Ascending aorta (tissue), 2 donors: ENCODE measurements around the gene PHF12. TPM values are rescaled to one million over a fixed set of nuclear protein-coding genes. Genes with fewer than 3 reads are reported as not detected.

Experiments used
- DNase-seq, 2 donors: peaks; one replicate each; pipeline ENCODE4 v3.0.0-alpha.2; 2019; ENCODE audit warnings: low spot score in 2 of 2
- H3K27ac ChIP-seq, 2 donors: fragments of 200-600 bp; sonication (generic); one replicate each; pipeline ENCODE4 v1.5.1; 2016 to 2017; ENCODE audit warnings: mild to moderate bottlenecking in 1 of 2
- H3K27me3 ChIP-seq: fragments of 200-600 bp; sonication (generic); one replicate; pipeline ENCODE4 v1.5.1; 2017
- H3K36me3 ChIP-seq, 2 donors: fragments of 200-600 bp; sonication (generic); one replicate each; pipeline ENCODE4 v1.5.1; 2016
- H3K4me1 ChIP-seq, 2 donors: fragments of 200-600 bp; sonication (generic); one replicate each; pipeline ENCODE4 v1.5.1; 2016 to 2017; ENCODE audit warnings: mild to moderate bottlenecking in 1 of 2
- H3K4me3 ChIP-seq, 2 donors: fragments of 200-600 bp; sonication (generic); one replicate each; pipeline ENCODE4 v1.5.1; 2016 to 2017; ENCODE audit warnings: mild to moderate bottlenecking in 1 of 2
- H3K9me3 ChIP-seq, 2 donors: fragments of 200-600 bp; sonication (generic); one replicate each; pipeline ENCODE4 v1.5.1; 2016
- CTCF ChIP-seq, 3 experiments: fragments of 200-600 bp in 2 of 3; fragments of 450-650 bp in 1 of 3; sonication (generic) in 2 of 3; IDR thresholded peaks; one replicate each; pipeline ENCODE4 v1.5.1; 2016 to 2019; ENCODE audit warnings: antibody characterized with exemption in 3 of 3, mild to moderate bottlenecking in 1 of 3, moderate library complexity in 1 of 3
- intact Hi-C: fragments of 100-400 bp; cut with DNase I; formaldehyde crosslinking; loops from one replicate; pipeline ENCODE4 v1.15.1; 2023
- total RNA-seq: library from RNA; depleted of rRNA; stranded (reverse); fragments of >200 nt; gene quantifications from one replicate; pipeline ENCODE4 v1.1.0, GENCODE V29; 2016

Gene PHF12
- total RNA-seq, 1 donor from 2014 or later: 35.0 TPM

- no peaks in the 10 kb centered on the region for H3K27me3 ChIP-seq
- no peak overlapping the region for H3K4me3 ChIP-seq
- TF ChIP-seq CTCF (IDR thresholded peaks at IDR 0.05): no peak
- peaks cover 9 to 51% of the 10 kb centered on the region in 2 donors for H3K4me1 ChIP-seq
- no peak for DNase-seq
- no peaks in the 10 kb centered on the region for H3K9me3 ChIP-seq
- H3K27ac ChIP-seq: no peak overlapping the region
- intact Hi-C loops: no loop called here
- H3K36me3 ChIP-seq: no peaks in the 10 kb centered on the region
Measured at GRCh38 chr17:28944343-28944742, 7.0 kb downstream of the PHF12 start.

- H3K4me1 ChIP-seq: peaks cover 13 to 56% of the 10 kb centered on the region in 2 donors
Measured at GRCh38 chr17:28942925-28943324, 8.4 kb downstream of the PHF12 start.

GRCh38 chr17:28941251-28941650 is 10.1 kb downstream of the PHF12 start:
- intact Hi-C loops: no loop called here
- no peak for TF ChIP-seq CTCF (IDR thresholded peaks at IDR 0.05)
- no peak overlapping the region for H3K4me3 ChIP-seq
- DNase-seq: no peak
- H3K36me3 ChIP-seq: no peaks in the 10 kb centered on the region
- no peak overlapping the region for H3K27ac ChIP-seq
- no peaks in the 10 kb centered on the region for H3K27me3 ChIP-seq
- peaks cover 13 to 53% of the 10 kb centered on the region in 2 donors for H3K4me1 ChIP-seq
- no peaks in the 10 kb centered on the region for H3K9me3 ChIP-seq

More at GRCh38 chr17:28942925-28943324, 8.4 kb downstream of the PHF12 start:
- Histone ChIP-seq H3K27ac (no peak overlapping the region), H3K27me3 (no peaks in the 10 kb centered on the region), H3K4me3 (no peak overlapping the region), H3K9me3 (no peaks in the 10 kb centered on the region), H3K36me3 (no peaks in the 10 kb centered on the region)
- DNase-seq: no peak
- TF ChIP-seq CTCF (IDR thresholded peaks at IDR 0.05): no peak
- intact Hi-C loops: no loop called here

- no peaks in the 10 kb centered on the region for H3K27me3 ChIP-seq
- no peak for DNase-seq
- TF ChIP-seq CTCF (IDR thresholded peaks at IDR 0.05): no peak
- no peak overlapping the region for H3K27ac ChIP-seq
- H3K4me3 ChIP-seq: no peak overlapping the region
- no peaks in the 10 kb centered on the region for H3K9me3 ChIP-seq
- peaks cover 12 to 47% of the 10 kb centered on the region in 2 donors for H3K4me1 ChIP-seq
- intact Hi-C loops: no loop called here
- H3K36me3 ChIP-seq: no peaks in the 10 kb centered on the region
Measured at GRCh38 chr17:28940675-28941074, 10.6 kb downstream of the PHF12 start.

- H3K27ac ChIP-seq: no peak overlapping the region
- no peak for TF ChIP-seq CTCF (IDR thresholded peaks at IDR 0.05)
- H3K4me3 ChIP-seq: no peak overlapping the region
- no peak for DNase-seq
- no peaks in the 10 kb centered on the region for H3K9me3 ChIP-seq
- peaks cover 7 to 44% of the 10 kb centered on the region in 2 donors for H3K4me1 ChIP-seq
- intact Hi-C loops: no loop called here
- H3K27me3 ChIP-seq: no peaks in the 10 kb centered on the region
- H3K36me3 ChIP-seq: no peaks in the 10 kb centered on the region
Measured at GRCh38 chr17:28940142-28940541, 11.2 kb downstream of the PHF12 start.

GRCh38 chr17:28938552-28938951 is 12.8 kb downstream of the PHF12 start:
- no peak for DNase-seq
- no peak overlapping the region for H3K27ac ChIP-seq
- intact Hi-C loops: no loop called here
- no peaks in the 10 kb centered on the region for H3K36me3 ChIP-seq
- no peak for TF ChIP-seq CTCF (IDR thresholded peaks at IDR 0.05)
- H3K9me3 ChIP-seq: no peaks in the 10 kb centered on the region
- H3K27me3 ChIP-seq: no peaks in the 10 kb centered on the region
- peaks cover 7 to 35% of the 10 kb centered on the region in 2 donors for H3K4me1 ChIP-seq
- no peak overlapping the region for H3K4me3 ChIP-seq
